C1 segment of cervical spinal cord (tissue), 14 donors: ENCODE results near the gene BORCS6.
A peak's percentile ranks its signal among the peaks of the same experiment; 100 is the strongest.
"Not testable (repeated sequence)": the region's sequence is repeated elsewhere in the genome, so short reads cannot be mapped to it uniquely, and the experiment has no call there.

Experiments used
- DNase-seq, 14 donors: peaks; one replicate each; lab custom pipeline; 2025; lab: John Stamatoyannopoulos, UW

Gene BORCS6

DNA sequence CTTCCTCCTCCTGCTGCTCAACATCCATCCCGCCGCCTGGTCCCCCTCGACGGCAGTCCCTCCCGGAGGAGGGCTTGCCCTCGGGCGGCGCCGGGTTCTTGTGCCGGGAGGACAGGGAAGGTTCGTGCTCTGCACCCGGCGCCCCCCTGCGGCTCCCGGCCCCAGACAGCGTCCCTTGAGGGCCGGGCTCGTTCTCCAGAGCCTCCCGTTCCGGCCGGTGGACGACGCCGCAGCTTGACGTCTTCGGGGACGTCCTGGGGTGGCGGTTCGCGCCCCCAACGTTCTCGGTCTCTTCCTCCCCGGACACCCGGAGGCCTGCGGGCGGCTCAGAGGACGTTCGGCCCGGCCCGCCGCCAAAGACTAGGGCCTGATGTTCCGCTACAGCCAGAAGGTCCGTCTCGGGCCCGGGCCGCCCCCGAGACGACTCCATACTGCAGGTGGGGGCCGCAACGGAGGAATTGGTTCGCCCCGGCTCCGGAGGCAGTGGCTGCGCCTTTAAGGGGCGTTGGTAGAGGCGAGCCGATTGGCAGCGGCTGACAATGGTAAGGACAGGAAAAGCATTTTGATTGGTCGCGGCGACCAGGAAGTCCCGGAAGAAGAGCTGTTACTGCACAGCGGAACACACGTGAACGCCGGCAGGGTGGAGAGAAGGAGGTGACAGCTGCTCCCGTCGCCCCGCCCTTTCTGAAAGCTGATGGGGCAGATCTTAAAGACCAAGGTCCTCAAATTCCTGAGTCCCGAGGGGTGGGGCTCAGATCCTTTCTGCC, at the start of gene BORCS6:
TSS of gene BORCS6 (minus strand) at position 470 of the 767 bp plus-strand sequence. CDS start at position 430, 40 bp downstream.
- DNase-seq: peak; percentile 81 to 99 (median 98)

DNA sequence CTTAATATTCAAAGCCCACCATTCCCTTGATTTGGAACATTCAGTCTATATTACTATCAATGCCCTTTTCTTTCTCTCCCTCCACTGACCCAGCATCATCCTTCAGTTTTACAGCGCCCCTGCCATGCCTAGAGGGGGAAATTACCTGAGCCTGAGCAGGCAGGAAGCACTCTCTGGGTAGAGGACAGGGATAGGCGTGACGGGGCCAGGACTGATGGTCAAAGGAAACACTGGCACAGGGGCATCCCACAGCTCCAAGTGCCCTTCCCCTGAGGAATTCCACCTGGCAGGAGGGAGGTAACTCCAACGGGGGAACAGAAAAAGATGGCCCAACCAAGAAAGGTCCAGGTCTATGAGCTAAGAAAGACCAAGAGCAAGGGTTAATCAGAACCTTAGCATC, 47.9 kb upstream of the BORCS6 start:
- no peak for DNase-seq

DNA sequence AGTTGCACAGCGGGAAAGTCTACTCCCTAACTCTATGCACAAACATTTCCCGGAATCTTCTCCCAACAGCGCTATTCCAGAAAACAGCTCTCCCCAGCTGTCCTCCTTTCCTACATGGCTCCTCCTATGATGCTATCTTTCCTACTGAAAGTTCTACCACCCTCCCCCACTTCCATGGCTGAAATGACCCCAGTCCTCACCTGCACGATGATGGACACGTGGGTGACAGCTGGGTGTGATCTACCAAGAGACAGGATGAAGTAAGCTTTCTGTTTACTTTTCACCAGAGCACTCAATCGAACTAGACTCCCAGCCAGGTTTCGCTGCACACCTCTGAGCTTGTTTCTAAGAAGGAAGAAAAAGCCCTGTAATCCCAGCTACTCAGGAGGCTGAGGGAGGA, 47.2 kb upstream of the BORCS6 start:
- no peak for DNase-seq

DNA sequence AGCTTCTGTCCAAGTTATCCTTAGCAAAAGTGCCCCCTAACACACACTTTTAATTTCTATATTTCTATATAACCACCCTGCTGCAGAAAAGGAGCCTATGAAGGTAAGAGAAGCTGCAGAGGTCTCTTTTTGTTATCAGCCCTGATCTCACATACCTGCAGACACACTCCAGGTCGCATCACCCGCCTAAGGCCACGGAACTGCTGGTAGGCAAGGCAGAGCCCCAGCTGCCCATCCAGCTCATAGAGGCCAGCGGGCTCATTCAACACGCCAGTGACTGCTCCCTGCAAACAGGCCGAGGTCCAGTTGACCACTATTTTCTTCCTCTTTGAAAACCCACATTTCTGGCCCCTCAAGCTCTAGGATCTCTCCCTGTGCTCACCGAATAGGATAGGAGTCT, 45.7 kb upstream of the BORCS6 start:
- no peak for DNase-seq

DNA sequence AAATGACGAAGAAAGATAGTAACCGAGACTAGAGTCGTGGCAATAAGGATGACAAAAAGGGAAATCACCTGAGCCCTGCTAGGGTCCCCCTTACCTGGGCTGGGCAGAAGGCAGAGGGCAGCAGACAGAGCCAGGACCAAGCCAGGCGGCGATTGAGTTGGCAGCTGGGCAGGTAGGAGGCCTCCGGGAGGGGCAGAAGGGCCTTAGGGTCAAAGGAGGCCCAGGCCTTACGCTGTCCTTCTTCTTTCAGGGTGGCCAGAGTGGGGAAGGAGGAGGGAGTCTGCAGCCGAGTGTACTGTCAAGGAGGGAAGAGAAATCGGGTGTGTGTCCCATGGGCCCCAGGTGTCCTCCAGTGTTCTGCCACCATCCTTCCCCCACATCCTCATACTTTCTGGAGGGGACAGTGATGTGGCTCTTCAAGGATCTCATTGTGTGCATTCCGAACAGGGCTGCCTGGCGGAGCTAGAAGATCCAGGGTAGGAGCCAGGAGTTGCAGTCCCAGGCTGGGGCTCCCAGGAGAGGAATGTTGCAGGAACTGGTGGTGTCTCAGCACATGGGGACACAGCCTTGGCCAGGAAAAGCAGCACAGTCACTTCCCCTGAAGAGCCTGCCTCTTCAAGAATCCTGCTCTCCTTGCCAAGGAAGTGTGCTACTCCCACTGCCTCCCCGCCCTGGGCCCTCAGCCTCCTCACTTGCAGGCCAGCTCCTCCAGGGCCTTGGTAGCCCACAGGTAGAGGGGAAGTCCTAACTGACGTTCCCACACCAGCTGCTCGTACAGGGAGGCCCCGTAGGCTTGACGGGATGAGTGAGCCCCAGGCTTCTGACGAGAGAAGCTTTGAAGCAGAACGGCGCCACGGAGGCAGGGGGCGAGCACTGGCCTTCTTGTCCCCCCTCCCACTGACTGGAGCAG, 44.6 kb upstream of the BORCS6 start:
- no peak for DNase-seq

DNA sequence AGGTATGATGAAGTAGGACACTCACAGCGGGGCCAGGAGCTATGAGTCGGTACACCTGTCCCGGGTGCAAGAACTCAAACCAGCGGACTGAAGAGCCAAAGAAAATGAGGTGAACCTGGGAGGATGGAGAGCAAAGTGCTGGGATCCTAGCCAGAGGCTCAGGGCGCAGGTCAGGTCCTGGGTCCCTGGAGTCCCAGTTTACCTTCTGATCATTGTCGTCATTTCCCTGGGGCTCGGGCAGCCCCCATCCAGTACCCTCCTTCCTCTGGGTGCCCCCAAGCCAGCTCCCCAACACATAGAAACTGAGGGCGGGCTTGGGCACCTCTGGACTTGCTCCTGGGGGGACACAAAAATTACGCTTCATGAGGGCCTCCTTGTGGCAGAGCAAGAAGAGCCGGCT, 41.7 kb upstream of the BORCS6 start:
- DNase-seq: no peak

DNA sequence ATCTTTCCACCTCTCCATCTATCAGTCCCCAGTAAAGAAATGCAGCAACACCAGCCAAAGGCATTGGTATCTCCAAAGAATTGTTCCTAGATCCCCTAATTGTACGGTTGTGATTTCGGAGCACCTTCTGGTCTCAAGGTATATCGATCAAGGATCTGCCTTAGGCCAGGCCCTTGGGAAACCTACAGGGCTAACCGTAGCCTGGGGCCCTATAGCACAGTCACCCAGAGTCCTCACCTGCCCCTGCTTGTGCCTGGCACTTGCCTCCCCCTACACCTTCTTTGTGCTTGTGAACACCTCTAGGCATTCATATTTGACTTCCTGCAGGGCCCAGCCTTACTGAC, 37.2 kb upstream of the BORCS6 start:
- DNase-seq: no peak

DNA sequence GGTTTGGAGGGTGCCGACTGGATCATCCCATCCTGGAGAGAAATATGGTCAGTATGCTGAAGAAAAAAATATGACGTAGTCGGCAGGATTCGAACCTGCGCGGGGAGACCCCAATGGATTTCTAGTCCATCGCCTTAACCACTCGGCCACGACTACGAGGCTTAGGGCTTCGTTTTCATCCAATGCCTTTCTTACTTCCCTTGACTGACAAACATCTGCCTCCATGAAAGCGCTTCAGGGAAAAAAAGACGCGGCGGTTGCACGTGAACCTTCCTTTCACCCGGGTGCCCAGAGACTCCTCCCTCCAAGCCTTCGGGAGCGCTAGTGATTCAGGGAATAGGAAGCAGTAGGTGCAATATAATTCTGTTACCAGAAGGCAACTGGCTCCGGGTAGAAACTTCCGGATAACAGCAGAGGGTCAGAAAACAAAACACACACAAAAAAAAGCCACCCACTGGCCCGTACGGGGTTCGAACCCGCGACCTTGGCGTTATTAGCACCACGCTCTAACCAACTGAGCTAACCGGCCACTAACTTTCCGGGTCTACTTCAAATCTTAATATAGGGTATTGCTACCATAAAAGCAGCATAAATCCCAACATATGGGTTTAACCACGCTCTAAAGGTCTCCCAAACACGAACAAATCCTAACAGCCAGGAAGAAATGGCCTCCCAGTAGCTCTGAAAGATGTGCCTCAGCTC, 36.7 kb upstream of the BORCS6 start:
- peak in 12 of 14 donors; percentile 18 to 85 (median 64) for DNase-seq

DNA sequence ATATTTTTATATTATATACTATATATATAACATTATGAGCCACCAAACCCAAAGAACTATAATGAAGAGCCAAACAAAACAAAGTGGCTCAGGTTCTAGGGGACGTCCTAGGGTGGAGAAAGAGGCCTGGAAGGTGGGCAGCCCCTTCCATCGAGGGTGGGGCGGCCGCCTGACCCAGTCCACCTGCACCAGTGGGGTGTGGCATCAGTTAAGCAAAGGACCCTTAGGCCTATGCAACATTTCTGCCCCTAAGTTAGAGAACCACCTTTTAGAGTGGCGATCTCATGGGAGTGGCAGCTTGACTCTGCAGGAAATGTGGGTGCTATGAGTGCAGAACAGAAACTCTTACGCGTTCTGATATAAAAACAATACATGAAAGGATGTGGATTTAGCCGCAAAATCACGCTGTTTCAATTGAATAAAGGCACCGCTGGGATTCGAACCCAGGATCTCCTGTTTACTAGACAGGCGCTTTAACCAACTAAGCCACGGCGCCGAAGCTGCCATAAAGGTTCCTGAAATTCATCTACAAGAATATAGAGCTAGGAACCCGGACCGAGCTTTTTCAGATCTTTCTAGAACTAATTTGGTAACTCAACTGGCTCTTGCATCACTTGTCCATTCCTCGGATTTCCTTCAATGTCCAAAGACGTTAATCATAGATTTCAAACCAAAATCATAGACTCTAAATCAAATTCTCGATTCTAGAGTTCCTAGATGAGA, 36.0 kb upstream of the BORCS6 start:
- peak in 7 of 14 donors; percentile 14 to 75 (median 51) for DNase-seq

DNA sequence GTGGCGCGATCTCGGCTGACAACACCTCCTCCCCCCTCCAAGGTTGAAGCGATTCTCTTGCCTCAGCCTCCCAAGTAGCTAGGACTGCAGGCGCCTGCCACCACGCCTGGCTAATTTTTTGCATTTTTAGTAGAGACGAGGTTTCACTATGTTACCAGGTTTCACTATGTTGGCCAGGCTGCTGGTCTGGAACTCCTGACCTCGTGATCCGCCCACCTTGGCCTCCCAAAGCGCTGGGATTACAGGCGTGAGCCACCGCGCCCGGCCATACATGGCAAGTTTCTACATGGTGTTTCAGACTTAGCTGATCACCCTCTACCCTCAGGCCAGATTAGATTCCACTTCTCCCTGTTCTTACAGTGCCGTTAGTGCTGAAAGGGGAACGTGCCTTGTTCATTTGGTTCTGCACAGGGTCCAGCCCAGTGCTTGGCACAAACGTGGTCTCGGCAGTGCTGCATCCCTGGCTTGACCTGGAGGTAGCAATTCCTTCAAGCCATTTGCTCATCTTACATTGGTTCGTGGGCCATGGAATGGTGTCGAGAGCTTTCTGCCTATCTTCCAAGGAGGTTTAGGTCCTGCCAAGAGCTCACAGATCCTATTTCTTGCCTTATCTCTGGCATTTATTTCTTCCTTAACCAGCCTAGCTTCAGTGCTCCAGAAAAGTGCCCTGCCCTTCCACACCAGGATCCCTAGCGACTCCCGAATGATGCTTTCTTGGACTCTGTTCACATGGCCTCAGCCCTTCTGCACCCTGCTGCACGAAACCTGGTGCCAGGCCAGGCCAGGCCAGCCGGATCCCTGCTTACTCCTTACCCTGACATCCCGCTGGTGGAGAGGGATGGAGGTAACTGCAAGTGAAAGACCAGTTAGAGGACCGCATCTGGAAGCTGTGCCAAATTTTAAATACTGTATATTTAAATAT, 35.2 kb upstream of the BORCS6 start:
- DNase-seq: no peak

DNA sequence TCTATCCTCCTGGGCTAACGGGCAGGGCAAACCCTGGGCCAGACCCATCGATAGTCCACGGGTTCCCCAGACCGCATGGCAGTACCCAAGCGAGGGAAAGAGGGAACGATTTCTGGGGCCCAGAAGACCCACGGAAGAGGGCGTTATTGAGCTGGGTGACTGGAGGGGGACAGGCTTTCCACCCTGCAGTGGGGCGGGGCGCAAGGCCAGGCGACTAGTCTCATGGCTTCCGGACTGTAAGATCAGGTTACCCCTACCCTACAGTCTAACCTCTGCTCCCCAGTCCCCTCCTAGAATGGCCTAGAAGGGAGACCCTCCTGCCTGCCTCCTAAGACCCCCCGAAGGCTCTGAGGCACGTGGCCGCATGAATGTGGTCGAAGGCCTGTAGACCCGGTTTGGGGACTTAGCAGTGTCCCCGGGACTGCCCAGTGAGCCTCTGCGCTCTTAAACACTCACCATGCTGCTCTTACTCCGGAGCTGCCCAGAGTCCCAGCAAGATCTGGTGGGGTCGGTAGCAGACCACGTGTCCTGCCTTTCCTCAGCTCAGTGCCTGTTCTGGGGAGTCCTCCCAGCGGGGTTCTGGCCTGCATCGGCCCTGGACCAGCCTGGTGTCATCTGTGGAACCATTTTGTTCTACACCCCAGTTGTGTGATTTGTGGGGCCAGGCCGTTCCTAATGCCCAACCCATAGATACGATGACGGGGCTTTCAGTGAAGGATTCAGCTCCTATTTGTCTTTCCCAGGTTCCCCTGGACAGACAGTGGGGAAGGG, 33.6 kb upstream of the BORCS6 start:
- peak in 10 of 14 donors; percentile 26 to 86 (median 61) for DNase-seq

DNA sequence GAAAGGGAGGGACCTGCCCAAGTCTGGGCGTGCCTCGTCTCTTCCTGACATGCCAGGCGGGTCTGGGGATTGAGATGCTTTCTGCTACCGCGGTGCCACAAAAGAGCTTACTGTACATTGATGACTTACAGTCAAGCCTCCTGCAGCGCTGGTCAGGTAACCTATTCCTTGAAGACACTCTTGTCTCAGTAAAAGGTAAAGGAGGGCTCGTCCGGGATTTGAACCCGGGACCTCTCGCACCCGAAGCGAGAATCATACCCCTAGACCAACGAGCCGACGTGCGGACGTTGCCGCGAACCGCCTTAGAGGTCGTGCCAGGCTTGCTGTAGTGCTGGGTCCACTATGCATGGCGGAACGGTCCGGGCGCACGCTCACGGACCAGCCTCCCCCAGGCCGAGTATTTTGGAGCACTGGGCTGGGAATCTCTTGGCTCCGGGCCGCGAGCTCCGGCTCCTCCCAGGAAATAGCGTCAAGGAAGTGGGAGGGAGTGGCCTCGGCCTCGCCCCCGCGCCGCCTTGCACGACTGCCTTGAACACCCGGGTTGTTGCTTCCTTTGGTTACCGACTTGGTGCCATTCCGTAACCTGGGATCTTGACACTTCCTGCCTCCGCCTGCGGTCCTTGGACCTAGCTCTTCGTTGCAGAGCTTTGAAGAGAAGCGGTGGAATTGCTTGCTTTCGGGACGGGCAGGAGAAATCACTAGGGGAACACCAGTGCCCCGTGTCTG, 32.8 kb upstream of the BORCS6 start:
- DNase-seq: peak; percentile 83 to 98 (median 92)

DNA sequence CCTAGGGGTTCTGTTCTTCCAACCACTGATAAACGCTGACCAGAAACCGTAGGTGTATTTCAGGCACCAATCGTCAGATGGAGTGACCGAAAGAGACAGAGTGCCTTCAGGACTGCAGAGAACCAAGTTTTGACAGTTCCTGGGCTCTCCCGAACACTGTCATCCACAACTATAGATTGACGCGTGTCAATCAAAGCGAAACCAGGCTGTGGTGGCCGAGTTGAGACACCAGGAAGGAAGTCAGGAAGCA, 32.3 kb upstream of the BORCS6 start:
- peak in 5 of 14 donors; percentile 36 to 90 (median 85) for DNase-seq

DNA sequence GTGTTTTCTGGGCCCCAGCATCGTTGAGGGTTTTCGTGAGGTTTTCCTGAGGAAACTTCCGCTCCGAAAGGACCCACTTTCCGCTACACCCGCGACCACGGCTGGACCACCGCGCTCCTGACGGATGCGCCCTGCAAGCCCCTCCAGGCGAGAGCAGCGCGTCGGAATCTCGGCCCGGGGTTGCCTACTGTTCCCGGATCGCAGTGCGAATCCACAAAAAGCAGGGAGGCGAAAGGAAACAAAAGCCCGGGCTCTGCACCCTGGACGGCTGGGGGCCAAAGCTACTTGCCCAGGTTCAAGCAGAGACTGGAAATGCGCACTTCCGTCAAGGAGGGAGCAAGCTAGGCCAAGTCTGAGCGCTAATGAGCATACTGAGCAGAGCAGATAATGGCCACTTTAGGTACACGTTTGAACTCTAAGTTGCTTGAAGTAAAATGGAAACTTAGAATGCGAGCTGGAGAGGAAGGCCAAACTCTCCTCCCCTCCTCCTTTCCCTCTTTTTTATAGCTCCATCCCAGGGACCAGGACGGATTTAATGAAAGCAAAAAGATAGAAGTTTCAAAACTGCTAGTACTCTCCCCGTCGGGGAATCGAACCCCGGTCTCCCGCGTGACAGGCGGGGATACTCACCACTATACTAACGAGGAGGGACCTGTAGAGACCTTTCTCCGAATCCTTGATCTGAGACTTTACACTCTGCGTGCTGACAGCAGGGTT, 31.8 kb upstream of the BORCS6 start:
- peak in 12 of 14 donors; percentile 50 to 91 (median 88) for DNase-seq

DNA sequence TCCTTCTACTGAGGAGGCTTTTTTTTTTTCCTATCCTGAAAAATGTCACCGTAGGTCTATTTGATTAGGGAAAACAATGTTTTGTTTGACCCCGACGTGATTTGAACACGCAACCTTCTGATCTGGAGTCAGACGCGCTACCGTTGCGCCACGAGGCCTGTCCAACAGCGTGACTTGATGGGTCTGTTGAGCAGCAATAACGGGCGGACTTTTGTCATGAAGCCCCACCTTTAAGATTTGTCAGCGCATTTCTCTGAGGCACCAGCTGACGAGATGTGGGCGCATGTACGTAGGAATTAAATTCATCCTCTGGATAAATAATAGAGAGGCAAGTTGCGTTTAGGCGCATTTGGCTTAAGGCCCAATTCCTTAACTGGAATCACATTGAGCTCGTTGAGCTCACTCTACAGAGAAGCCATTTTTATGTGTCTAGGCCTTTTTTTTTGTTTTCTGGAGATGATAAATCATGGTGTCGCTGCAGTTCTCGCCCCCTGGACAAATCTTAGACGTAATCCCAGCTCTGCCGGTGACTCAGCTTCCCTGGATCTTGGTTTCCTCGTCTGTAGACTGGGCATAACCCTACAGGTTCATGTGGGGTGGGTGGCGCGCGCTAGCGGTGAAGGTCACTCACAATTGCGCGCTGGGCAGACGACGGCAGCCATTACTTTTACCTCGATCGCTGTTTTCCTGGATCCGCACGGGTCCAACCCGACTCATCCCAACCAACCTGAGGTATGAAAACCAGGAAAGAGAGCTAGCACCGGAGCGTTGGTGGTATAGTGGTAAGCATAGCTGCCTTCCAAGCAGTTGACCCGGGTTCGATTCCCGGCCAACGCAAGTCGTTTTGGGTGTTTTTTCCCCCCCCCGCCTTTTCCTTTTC, 31.0 kb upstream of the BORCS6 start:
- peak; percentile 50 to 92 (median 84) for DNase-seq

DNA sequence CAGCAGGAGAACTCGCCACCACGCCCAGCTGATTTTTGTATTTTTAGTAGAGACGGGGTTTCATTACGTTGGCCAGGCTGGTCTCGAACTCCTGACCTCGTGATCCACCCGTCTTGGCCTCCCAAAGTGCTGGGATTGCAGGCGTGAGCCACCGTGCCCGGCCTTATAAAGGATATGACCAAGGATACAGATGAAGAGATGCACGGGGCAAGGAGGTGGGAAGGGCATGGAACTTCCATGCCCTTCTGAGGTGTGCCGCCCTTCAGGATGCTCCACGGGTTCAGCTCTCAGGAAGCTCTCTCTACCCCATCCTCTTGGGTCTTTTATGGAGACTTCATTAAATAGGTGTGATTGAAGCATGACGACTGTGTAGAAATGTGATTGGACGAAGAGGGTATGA, 24.0 kb upstream of the BORCS6 start:
- DNase-seq: not testable (repeated sequence)
